HG02798 (cell line): ENCODE measurements around the gene SP1.
"Not testable (repeated sequence)": the region's sequence is repeated elsewhere in the genome, so short reads cannot be mapped to it uniquely, and the experiment has no call there.

Experiments used
- ATAC-seq: cut with Tn5 transposase; IDR thresholded peaks from one replicate; pipeline ENCODE4 v1.9.1; 2021; ENCODE audit warnings: mild to moderate bottlenecking; ENCODE audit not compliant: unreplicated experiment, poor library complexity

Gene SP1

GRCh38 chr12:53355121-53355520 lies 24.9 kb upstream of the SP1 start:
- no peak for ATAC-seq

DNA sequence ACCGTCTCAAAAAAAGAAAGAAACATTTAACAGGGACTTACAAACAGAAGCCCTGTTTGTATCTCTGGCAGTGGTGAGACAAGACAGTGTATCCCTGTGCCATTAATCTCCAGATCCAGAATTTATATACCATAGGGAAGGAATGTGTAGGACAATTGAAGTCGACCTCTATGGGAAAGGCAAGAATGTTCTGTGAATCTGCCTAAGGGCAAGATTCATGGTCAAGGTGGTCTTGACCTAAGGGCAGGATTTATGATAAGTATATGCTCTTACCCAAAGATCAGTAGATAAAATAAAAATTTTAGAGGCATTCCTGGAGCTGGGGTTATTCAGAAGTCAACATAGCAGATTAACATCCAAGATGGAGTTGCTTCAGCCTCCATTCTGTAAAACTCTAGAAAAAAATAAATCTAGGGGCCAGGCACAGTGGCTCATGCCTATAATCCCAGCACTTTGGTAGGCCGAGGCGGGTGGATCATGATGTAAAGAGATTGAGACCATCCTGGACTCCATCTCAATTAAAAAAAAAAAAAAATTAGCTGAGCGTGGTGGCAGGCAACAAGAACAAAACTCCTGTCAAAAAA lies 21.0 kb upstream of the SP1 start:
- no peak for ATAC-seq

- not testable (repeated sequence) for ATAC-seq
These were observed 18.3 kb upstream of the SP1 start for GRCh38 chr12:53361638-53362037.

GRCh38 chr12:53365245-53365904 lies 14.6 kb upstream of the SP1 start:
- no peak for ATAC-seq

- not testable (repeated sequence) for ATAC-seq
These were observed 6.3 kb upstream of the SP1 start for GRCh38 chr12:53373554-53374133.

GRCh38 chr12:53374277-53374676 lies 5.7 kb upstream of the SP1 start:
- ATAC-seq = not testable (repeated sequence)

DNA sequence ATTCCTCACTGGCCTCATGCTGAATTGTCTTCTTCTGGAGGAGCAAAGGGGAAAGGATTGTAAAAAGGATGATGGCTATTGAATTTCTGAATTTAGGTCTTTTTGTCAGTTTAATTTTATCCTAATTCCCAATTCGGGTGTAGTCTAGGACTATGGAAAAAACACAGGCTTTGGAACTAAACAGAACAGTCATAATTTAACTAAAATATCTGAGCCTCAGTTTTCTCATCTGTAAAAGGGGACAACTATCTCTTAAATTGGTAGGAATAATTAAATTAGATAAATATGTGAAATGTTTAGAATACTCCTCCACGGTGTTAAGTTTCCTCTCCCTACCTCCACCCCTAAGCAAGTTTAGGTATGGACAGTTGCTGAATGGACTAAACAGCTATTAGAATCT lies 3.2 kb upstream of the SP1 start:
- ATAC-seq = no peak

- ATAC-seq = no peak
These were observed 1.8 kb upstream of the SP1 start for GRCh38 chr12:53378222-53378621.

- no peak for ATAC-seq
These were observed 1.1 kb upstream of the SP1 start for GRCh38 chr12:53378724-53379388.

DNA sequence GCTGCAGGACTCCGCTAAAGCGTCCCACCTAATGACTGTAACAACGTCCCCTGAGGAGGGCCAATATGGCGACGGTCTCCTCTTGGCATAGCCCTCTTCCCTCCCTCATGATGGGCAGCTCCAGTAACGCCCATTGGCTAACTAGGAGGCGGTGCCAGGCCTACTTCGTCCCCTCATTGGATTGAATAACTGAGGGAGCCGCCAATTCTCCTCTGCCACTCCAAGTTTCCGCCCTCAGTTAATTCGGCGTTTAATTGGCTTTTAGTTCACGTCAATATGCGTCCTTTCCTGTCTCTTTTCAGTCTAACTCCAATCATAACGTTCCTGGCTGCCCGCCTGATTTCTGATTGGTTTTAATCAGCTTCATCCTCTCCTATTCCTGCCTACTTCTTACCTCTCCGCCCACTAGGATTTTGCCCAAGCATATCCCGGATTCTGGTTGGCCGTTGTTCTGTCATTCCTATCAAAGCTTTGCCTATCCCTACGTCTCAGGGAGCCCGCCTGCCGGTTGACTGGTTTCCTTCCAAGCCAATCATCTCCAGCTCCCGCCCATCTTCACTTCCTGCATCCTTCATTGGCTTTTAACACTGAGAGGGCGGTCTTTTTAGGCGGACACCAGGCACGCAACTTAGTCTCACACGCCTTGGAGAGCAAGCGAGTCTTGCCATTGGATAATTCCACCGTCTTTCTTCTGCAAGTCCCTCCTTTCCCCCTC lies 430 bp upstream of the SP1 start:
- peak; percentile 76 for ATAC-seq

- no peak for ATAC-seq
These were observed 1.1 kb downstream of the SP1 start for GRCh38 chr12:53380794-53381730.

- ATAC-seq = no peak
These were observed 2.0 kb downstream of the SP1 start for GRCh38 chr12:53381731-53382630.

GRCh38 chr12:53383258-53383657 lies 3.3 kb downstream of the SP1 start:
- ATAC-seq = no peak

DNA sequence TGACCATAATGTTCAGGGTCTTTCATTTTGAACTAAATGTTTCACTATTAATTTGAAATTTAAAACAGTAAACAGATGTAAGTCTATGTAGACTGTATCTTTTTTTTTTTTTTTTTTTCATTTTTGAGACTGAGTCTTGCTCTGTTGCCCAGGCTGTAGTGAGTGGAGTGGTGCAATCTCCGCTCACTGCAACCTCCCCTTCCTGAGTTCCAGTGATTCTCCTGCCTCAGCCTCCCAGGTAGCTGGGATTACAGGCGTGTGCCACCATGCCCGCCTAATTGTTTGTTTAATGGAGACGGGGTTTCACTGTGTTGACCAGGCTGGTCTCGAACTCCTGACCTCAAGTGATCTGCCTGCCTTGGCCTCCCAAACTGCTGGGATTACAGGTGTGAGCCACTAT lies 6.4 kb downstream of the SP1 start:
- not testable (repeated sequence) for ATAC-seq

GRCh38 chr12:53388932-53389331 lies 9.0 kb downstream of the SP1 start:
- no peak for ATAC-seq

DNA sequence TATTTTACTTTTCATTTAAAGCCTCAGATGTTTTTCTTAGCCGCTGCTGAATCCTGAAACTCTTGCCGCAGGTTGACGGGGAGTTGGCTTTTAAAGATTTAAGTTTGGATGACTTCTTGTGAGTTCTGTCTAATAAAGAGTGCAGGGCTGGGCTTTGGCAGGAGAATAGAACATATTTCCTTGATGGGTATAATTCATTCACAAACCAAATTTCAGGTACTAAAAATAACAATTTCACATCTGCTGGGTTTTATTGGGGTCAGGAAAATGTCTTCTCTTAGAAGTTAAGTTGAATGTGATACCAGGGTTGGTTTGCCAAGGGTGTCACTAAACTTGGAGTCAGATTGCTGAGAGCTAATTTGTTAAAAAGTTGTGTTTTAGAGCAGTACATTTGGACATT lies 9.7 kb downstream of the SP1 start:
- ATAC-seq = no peak

DNA sequence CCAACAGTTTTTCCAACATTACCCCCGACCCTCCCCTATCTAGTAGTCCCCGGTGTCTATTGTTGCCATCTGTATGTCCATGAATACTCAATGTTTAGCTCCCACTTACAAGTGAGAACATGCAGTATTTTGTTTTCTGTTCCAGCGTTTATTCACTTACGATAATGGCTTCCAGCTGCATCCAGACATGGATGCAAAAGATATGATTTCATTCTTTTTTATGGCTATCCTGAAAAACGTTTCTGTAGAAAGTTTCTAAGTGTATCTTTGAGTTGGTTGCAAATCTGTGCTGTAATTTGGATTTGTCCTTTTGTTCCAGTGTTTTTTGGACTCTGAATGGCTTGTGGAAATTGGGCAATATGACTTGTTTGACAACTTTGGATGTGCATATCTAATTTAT lies 11.7 kb downstream of the SP1 start:
- ATAC-seq = no peak

DNA sequence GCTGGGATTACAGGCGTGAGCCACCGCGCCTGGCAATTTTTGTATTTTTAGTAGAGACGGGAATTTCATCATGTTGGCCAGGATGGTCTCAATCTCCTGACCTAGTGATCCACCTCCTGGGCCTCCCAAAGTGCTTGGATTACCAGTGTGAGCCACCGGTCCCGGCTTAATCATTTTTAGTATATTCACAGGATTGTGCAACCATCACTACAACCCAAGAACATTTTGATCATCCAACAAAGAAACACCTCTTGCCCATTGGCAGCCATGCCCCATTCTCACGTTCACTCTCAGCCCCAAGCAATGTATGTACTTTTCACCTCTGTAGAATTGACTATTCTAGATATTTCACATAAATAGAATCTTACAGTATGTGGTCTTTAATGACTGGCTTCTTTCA lies 19.9 kb downstream of the SP1 start:
- ATAC-seq = no peak

DNA sequence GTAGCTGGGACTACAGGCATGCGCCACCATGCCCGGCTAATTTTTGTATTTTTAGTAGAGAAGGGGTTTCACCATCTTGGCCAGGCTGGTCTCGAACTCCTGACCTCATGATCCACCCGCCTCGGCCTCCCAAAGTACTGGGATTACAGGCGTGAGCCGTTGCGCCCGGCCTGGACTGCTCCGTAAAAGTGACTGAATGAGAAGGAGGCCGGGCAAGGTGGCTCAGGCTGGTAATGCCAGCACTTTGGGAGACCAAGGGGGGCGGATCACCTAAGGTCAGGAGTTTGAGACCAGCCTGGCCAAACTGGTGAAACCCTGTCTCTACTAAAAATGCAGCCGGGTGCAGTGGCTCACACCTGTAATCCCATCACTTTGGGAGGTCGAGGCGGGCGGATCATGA lies 22.4 kb downstream of the SP1 start:
- not testable (repeated sequence) for ATAC-seq
